GM12878 (cell line): Measurements from ENCODE around the gene TK1. TPM values are rescaled to one million over a fixed set of nuclear protein-coding genes. Genes with fewer than 3 reads are reported as not detected.

Experiments used
- ATF7 ChIP-seq: fragments of 450-650 bp; IDR thresholded peaks from 2 replicates; pipeline ENCODE4 v1.6.1; 2016; ENCODE audit warnings: low read depth, mild to moderate bottlenecking
- BRCA1 ChIP-seq: IDR thresholded peaks from 2 replicates; pipeline ENCODE4 v1.6.1; 2011; ENCODE audit warnings: low read depth, low read length, improper control_type of control experiment
- CBX5 ChIP-seq: sonication (generic); IDR thresholded peaks from 2 replicates; pipeline ENCODE4 v1.6.1; 2016; ENCODE audit warnings: low read depth, moderate library complexity, mild to moderate bottlenecking, inconsistent platforms
- ELK1 ChIP-seq: IDR thresholded peaks from 2 replicates; pipeline ENCODE4 v1.6.1; 2012; ENCODE audit warnings: low read depth, low read length, improper control_type of control experiment
- ETV6 ChIP-seq, 2 experiments: fragments of 450-650 bp in 1 of 2; IDR thresholded peaks in 1 of 2; conservative IDR thresholded peaks in 1 of 2; 2 replicates each; pipeline ENCODE4 v1.6.1; 2014; ENCODE audit warnings: antibody characterized with exemption in 1 of 2, borderline replicate concordance in 1 of 2, low read depth in 1 of 2, mild to moderate bottlenecking in 1 of 2, moderate library complexity in 1 of 2
- GATAD2B ChIP-seq: fragments of 450-650 bp; conservative IDR thresholded peaks from 2 replicates; pipeline ENCODE4 v1.6.1; 2017; ENCODE audit warnings: low read depth, mild to moderate bottlenecking, moderate library complexity
- HCFC1 ChIP-seq: fragments of 150-350 bp; IDR thresholded peaks from 2 replicates; pipeline ENCODE4 v1.6.1; 2014; ENCODE audit warnings: low read length
- IRF5 ChIP-seq: fragments of 450-650 bp; IDR thresholded peaks from 2 replicates; pipeline ENCODE4 v1.6.1; 2017; ENCODE audit warnings: borderline replicate concordance
- MEF2B ChIP-seq: fragments of 450-650 bp; IDR thresholded peaks from 2 replicates; pipeline ENCODE4 v1.6.1; 2018; ENCODE audit warnings: mild to moderate bottlenecking, moderate library complexity; ENCODE audit not compliant: partially characterized antibody, poor library complexity, severe bottlenecking
- MXI1 ChIP-seq: fragments of 150-350 bp; IDR thresholded peaks from 2 replicates; pipeline ENCODE4 v1.6.1; 2011; ENCODE audit warnings: low read depth, mild to moderate bottlenecking, inconsistent platforms, low read length, improper control_type of control experiment
- PBX3 ChIP-seq: IDR thresholded peaks from 2 replicates; pipeline ENCODE4 v1.6.1; 2011; ENCODE audit warnings: mild to moderate bottlenecking, low read depth, low read length, moderate library complexity; ENCODE audit not compliant: insufficient replicate concordance
- RBBP5 ChIP-seq: fragments of 200-600 bp; sonication (generic); conservative IDR thresholded peaks from 2 replicates; pipeline ENCODE4 v1.6.1; 2016
- RELA ChIP-seq: fragments of 450-650 bp; IDR thresholded peaks from 2 replicates; pipeline ENCODE4 v1.8.0; 2014; ENCODE audit warnings: borderline replicate concordance; ENCODE audit not compliant: partially characterized antibody
- SMAD1 ChIP-seq: fragments of 450-650 bp; IDR thresholded peaks from 2 replicates; pipeline ENCODE4 v1.6.1; 2018; ENCODE audit warnings: mild to moderate bottlenecking, low read depth; ENCODE audit not compliant: partially characterized antibody
- SUZ12 ChIP-seq: fragments of 200-600 bp; sonication (generic); IDR thresholded peaks from one replicate; pipeline ENCODE4 v1.6.1; 2018; ENCODE audit warnings: antibody characterized with exemption, mild to moderate bottlenecking; ENCODE audit not compliant: unreplicated experiment
- TCF7 ChIP-seq: IDR thresholded peaks from 2 replicates; pipeline ENCODE4 v1.6.1; 2014; ENCODE audit warnings: antibody characterized with exemption, borderline replicate concordance
- ZNF207 ChIP-seq: fragments of 450-650 bp; IDR thresholded peaks from 2 replicates; pipeline ENCODE4 v1.6.1; 2014; ENCODE audit warnings: antibody characterized with exemption, mild to moderate bottlenecking, borderline replicate concordance
- ZNF24 ChIP-seq: fragments of 450-650 bp; IDR thresholded peaks from 2 replicates; pipeline ENCODE4 v1.6.1; 2017; ENCODE audit warnings: antibody characterized with exemption, mild to moderate bottlenecking
- ZNF384 ChIP-seq: IDR thresholded peaks from 2 replicates; pipeline ENCODE4 v1.6.1; 2012; ENCODE audit warnings: low read depth, mild to moderate bottlenecking, low read length, improper control_type of control experiment, borderline replicate concordance
- ZNF622 ChIP-seq: fragments of 450-650 bp; IDR thresholded peaks from 2 replicates; pipeline ENCODE4 v1.6.1; 2017; ENCODE audit warnings: mild to moderate bottlenecking, inconsistent platforms
- ZNF687 ChIP-seq: fragments of 450-650 bp; IDR thresholded peaks from 2 replicates; pipeline ENCODE4 v1.6.1; 2017; ENCODE audit warnings: mild to moderate bottlenecking, moderate library complexity
- polyA plus RNA-seq, 11 experiments: library from polyadenylated mRNA; depleted of rRNA in 4 of 11; unstranded in 6 of 11; stranded (reverse) in 5 of 11; fragments of >200 nt; fragmentation: Nextera tagmentation in 4 of 11; fragmentation: Illumina TruSeq in 1 of 11; extraction: Ambion mirVana in 4 of 11; extraction: Trizol in 1 of 11; gene quantifications; 1 replicate in 1 of 11; 2 replicates in 10 of 11; pipeline versions ENCODE4 v1.2.1 to v1.2.3, GENCODE V29; 2011 to 2016; ENCODE audit warnings: inconsistent platforms in 2 of 11, missing spikeins in 2 of 11, low read depth in 1 of 11
- total RNA-seq, 4 experiments: library from RNA; depleted of rRNA in 3 of 4; stranded (reverse); fragments of >200 nt in 3 of 4; fragmentation: Illumina TruSeq in 1 of 4; extraction: Trizol in 1 of 4; gene quantifications; 2 replicates each; pipeline versions ENCODE4 v1.2.1 to v1.2.3, GENCODE V29; 2013 to 2021

Gene TK1
- total and polyA plus RNA-seq, 10 of the 15 experiments (the other 5 are each of a cell fraction or from before 2014, with no cell fraction given): 4.6 to 175 (median 77.9) TPM

GRCh38 chr17:78154903-78155811 lies 31.7 kb downstream of the TK1 start (continued):
- TF ChIP-seq ZNF207: peak; percentile 95
- TF ChIP-seq GATAD2B: 0 out of 2 replicates have a peak, but pooled peaks have one; percentile 53
- peak; percentile 49 for TF ChIP-seq MEF2B
- no peak for TF ChIP-seq ZNF622
- TF ChIP-seq MXI1: 0 out of 2 replicates have a peak, but pooled peaks have one; percentile 34
- no peak for TF ChIP-seq ZNF384
- TF ChIP-seq BRCA1: no peak
- TF ChIP-seq ZNF24: no peak; the same call in 1 of the 2 replicates
- no peak for TF ChIP-seq TCF7
- TF ChIP-seq ZNF687: peak; percentile 86
- TF ChIP-seq CBX5: 0 out of 2 replicates have a peak, but pooled peaks have one; percentile 65
- TF ChIP-seq ETV6 (conservative IDR thresholded peaks at IDR 0.05 in 1 of 2, IDR thresholded peaks at IDR 0.05 in 1 of 2; ENCODE audit: borderline replicate concordance in 1 of 2, low read depth in 1 of 2): peak in 1 of 2 experiments; percentile 43; a peak in 1 of 4 replicates
- no peak for TF ChIP-seq RBBP5
- TF ChIP-seq SUZ12: no peak
- TF ChIP-seq RELA: peak; percentile 94
- TF ChIP-seq HCFC1: no peak; the same call in 1 of the 2 replicates
- no peak for TF ChIP-seq IRF5
- TF ChIP-seq PBX3: no peak
- 0 out of 2 replicates have a peak, but pooled peaks have one; percentile 52 for TF ChIP-seq ELK1
- TF ChIP-seq SMAD1: peak; percentile 15
- peak; percentile 100 for TF ChIP-seq ATF7
